IMR-90 (cell line): ENCODE measurements around the gene SLC8A1. TPM values are rescaled to one million over a fixed set of nuclear protein-coding genes. Genes with fewer than 3 reads are reported as not detected.

Source experiments
- ATAC-seq: fragments of 200-7000 bp; cut with Tn5 transposase; 2 replicates; pipeline ENCODE4 v1.9.1; 2020; ENCODE audit warnings: low read depth, mild to moderate bottlenecking, moderate library complexity
- BruUV-seq: library from RNA; stranded (reverse); fragments of 400-500 nt; replicated peaks from 2 replicates; lab custom pipeline; 2021; lab: Mats Ljungman, UMichigan
- CTCF ChIA-PET: fragments of 300-600 bp; formaldehyde crosslinking; extraction: SDS; loops from one replicate; lab custom pipeline; 2021; ENCODE audit warnings: antibody characterized with exemption; lab: Yijun Ruan, JAX
- POLR2A ChIA-PET: fragments of 300-600 bp; sonication (Branson Sonifier 250); formaldehyde crosslinking; loops from one replicate; lab custom pipeline; 2022; ENCODE audit warnings: antibody characterized with exemption; ENCODE audit not compliant: unreplicated experiment; lab: Charles Lee
- DNase-seq: peaks from one replicate; pipeline ENCODE4 v3.0.0; 2013
- H2AFZ ChIP-seq: replicated peaks from 2 replicates; pipeline ENCODE3; 2013; ENCODE audit warnings: low read length, mild to moderate bottlenecking; ENCODE audit not compliant: poor library complexity
- H2AK5ac ChIP-seq: 2 replicates; pipeline ENCODE4 v1.6.1; 2013; ENCODE audit warnings: low read depth, low read length, inconsistent platforms
- H2AK9ac ChIP-seq: replicated peaks from 2 replicates; pipeline ENCODE3; 2013; ENCODE audit warnings: mild to moderate bottlenecking, low read depth, low read length, moderate library complexity; ENCODE audit not compliant: poor library complexity
- H2BK120ac ChIP-seq: 2 replicates; pipeline ENCODE4 v1.6.1; 2013; ENCODE audit warnings: low read depth, low read length, inconsistent platforms
- H2BK15ac ChIP-seq: 3 replicates; pipeline ENCODE4 v1.6.1; 2013; ENCODE audit warnings: low read depth, low read length, inconsistent platforms
- H2BK20ac ChIP-seq: 2 replicates; pipeline ENCODE4 v1.6.1; 2013; ENCODE audit warnings: low read depth, mild to moderate bottlenecking, inconsistent platforms, low read length, moderate library complexity
- H2BK5ac ChIP-seq: 2 replicates; pipeline ENCODE4 v1.6.1; 2013; ENCODE audit warnings: mild to moderate bottlenecking, low read depth, low read length, inconsistent platforms; ENCODE audit not compliant: poor library complexity, severe bottlenecking
- H3K14ac ChIP-seq: replicated peaks from 2 replicates; pipeline ENCODE4 v1.6.1; 2013; ENCODE audit warnings: low read depth, low read length, inconsistent platforms
- H3K18ac ChIP-seq: 2 replicates; pipeline ENCODE4 v1.6.1; 2013; ENCODE audit warnings: low read depth, low read length, control low read depth
- H3K23ac ChIP-seq: 2 replicates; pipeline ENCODE4 v1.6.1; 2013; ENCODE audit warnings: low read depth, low read length, inconsistent platforms
- H3K27ac ChIP-seq: 2 replicates; pipeline ENCODE4 v1.5.1; 2013; ENCODE audit warnings: mild to moderate bottlenecking, control low read depth, low read length; ENCODE audit not compliant: insufficient read depth
- H3K27me3 ChIP-seq: 2 replicates; pipeline ENCODE4 v1.6.1; 2013; ENCODE audit warnings: low read length; ENCODE audit not compliant: control insufficient read depth, insufficient read depth
- H3K36me3 ChIP-seq: 2 replicates; pipeline ENCODE4 v1.6.1; 2013; ENCODE audit warnings: low read length, mixed read lengths; ENCODE audit not compliant: control insufficient read depth, insufficient read depth
- H3K4ac ChIP-seq: 2 replicates; pipeline ENCODE4 v1.6.1; 2013; ENCODE audit warnings: low read depth, low read length, inconsistent platforms
- H3K4me1 ChIP-seq: 2 replicates; pipeline ENCODE4 v1.6.1; 2013; ENCODE audit warnings: low read length, mixed read lengths; ENCODE audit not compliant: control insufficient read depth, insufficient read depth
- H3K4me2 ChIP-seq: 2 replicates; pipeline ENCODE4 v1.6.1; 2013; ENCODE audit warnings: low read depth, mild to moderate bottlenecking, control low read depth, low read length, moderate library complexity
- H3K4me3 ChIP-seq: 2 replicates; pipeline ENCODE4 v1.5.1; 2013; ENCODE audit warnings: low read depth, mild to moderate bottlenecking, control low read depth, low read length, moderate library complexity; ENCODE audit not compliant: insufficient read depth
- H3K56ac ChIP-seq: 2 replicates; pipeline ENCODE4 v1.6.1; 2013; ENCODE audit warnings: low read length, inconsistent platforms; ENCODE audit not compliant: insufficient read depth; ENCODE audit errors: extremely low read depth
- H3K79me1 ChIP-seq, 2 experiments: 2 replicates each; pipeline ENCODE4 v1.6.1; 2013; ENCODE audit warnings: low read length in 2 of 2, inconsistent platforms in 1 of 2, low read depth in 1 of 2
- H3K9ac ChIP-seq: 2 replicates; pipeline ENCODE4 v1.6.1; 2013; ENCODE audit warnings: low read depth, low read length, control low read depth
- H3K9me1 ChIP-seq: 2 replicates; pipeline ENCODE4 v1.6.1; 2013; ENCODE audit warnings: low read length, inconsistent platforms; ENCODE audit not compliant: insufficient read depth
- H3K9me3 ChIP-seq: 2 replicates; pipeline ENCODE4 v1.6.1; 2013; ENCODE audit warnings: low read length; ENCODE audit not compliant: control insufficient read depth, insufficient read depth
- H4K20me1 ChIP-seq: 2 replicates; pipeline ENCODE4 v1.6.1; 2013; ENCODE audit warnings: low read length, inconsistent platforms; ENCODE audit not compliant: insufficient read depth
- H4K5ac ChIP-seq: 2 replicates; pipeline ENCODE4 v1.6.1; 2013; ENCODE audit warnings: mild to moderate bottlenecking, low read depth, low read length, control low read depth
- H4K8ac ChIP-seq, 2 experiments: 2 replicates each; pipeline ENCODE4 v1.6.1; 2013; ENCODE audit warnings: low read depth in 2 of 2, low read length in 2 of 2, control low read depth in 1 of 2, inconsistent platforms in 1 of 2
- H4K91ac ChIP-seq: 2 replicates; pipeline ENCODE4 v1.6.1; 2013; ENCODE audit warnings: low read depth, low read length, inconsistent platforms; ENCODE audit not compliant: insufficient read depth
- BHLHE40 ChIP-seq: fragments of 150-350 bp; IDR thresholded peaks from 2 replicates; pipeline ENCODE4 v1.6.1; 2016; ENCODE audit warnings: mild to moderate bottlenecking, low read depth, low read length
- CEBPB ChIP-seq: IDR thresholded peaks from 2 replicates; pipeline ENCODE4 v1.6.1; 2012; ENCODE audit warnings: low read depth, low read length, improper control_type of control experiment
- CHD1 ChIP-seq: IDR thresholded peaks from 2 replicates; pipeline ENCODE4 v1.6.1; 2012; ENCODE audit warnings: low read depth, low read length, improper control_type of control experiment
- FOS ChIP-seq: fragments of 150-350 bp; IDR thresholded peaks from 2 replicates; pipeline ENCODE4 v1.6.1; 2016; ENCODE audit warnings: low read depth, low read length
- MAFK ChIP-seq: IDR thresholded peaks from 2 replicates; pipeline ENCODE4 v1.6.1; 2012; ENCODE audit warnings: low read depth, low read length, improper control_type of control experiment
- MAZ ChIP-seq: IDR thresholded peaks from 2 replicates; pipeline ENCODE4 v1.6.1; 2012; ENCODE audit warnings: low read depth, mild to moderate bottlenecking, low read length, improper control_type of control experiment, moderate library complexity, borderline replicate concordance
- MXI1 ChIP-seq: IDR thresholded peaks from 2 replicates; pipeline ENCODE4 v1.6.1; 2012; ENCODE audit warnings: low read depth, mild to moderate bottlenecking, low read length, moderate library complexity, borderline replicate concordance
- NFE2L2 ChIP-seq: fragments of 150-350 bp; IDR thresholded peaks from 2 replicates; pipeline ENCODE4 v1.6.1; 2016; ENCODE audit warnings: low read depth, mild to moderate bottlenecking, low read length
- POLR2A ChIP-seq: IDR thresholded peaks from 2 replicates; pipeline ENCODE4 v1.6.1; 2012; ENCODE audit warnings: mild to moderate bottlenecking, low read depth, low read length
- RAD21 ChIP-seq: IDR thresholded peaks from 2 replicates; pipeline ENCODE4 v1.6.1; 2012; ENCODE audit warnings: low read length, improper control_type of control experiment
- RCOR1 ChIP-seq: IDR thresholded peaks from 2 replicates; pipeline ENCODE4 v1.6.1; 2012; ENCODE audit warnings: mild to moderate bottlenecking, low read length, improper control_type of control experiment; ENCODE audit not compliant: insufficient replicate concordance
- RFX5 ChIP-seq: IDR thresholded peaks from 2 replicates; pipeline ENCODE4 v1.8.0; 2012; ENCODE audit warnings: low read depth, mild to moderate bottlenecking, low read length, moderate library complexity
- SMC3 ChIP-seq: fragments of 150-350 bp; IDR thresholded peaks from 2 replicates; pipeline ENCODE4 v1.6.1; 2016; ENCODE audit warnings: low read depth, mild to moderate bottlenecking, antibody characterized with exemption, low read length, moderate library complexity
- USF2 ChIP-seq: fragments of 150-350 bp; IDR thresholded peaks from 2 replicates; pipeline ENCODE4 v1.6.1; 2017; ENCODE audit warnings: mild to moderate bottlenecking, antibody characterized with exemption, low read length, low read depth
- dilution Hi-C: fragments of 300-500 bp; cut with HindIII; formaldehyde crosslinking; loops from one replicate; pipeline ENCODE4 v1.14.3; 2018; ENCODE audit warnings: low sequenced_read_pairs; ENCODE audit not compliant: unreplicated experiment
- in situ Hi-C: fragments of 300-500 bp; cut with MboI; formaldehyde crosslinking; loops from 3 replicates; pipeline ENCODE4 v1.14.3; 2019; ENCODE audit warnings: low sequenced_read_pairs, inconsistent platforms, mixed read lengths
- intact Hi-C: fragments of 100-400 bp; cut with micrococcal nuclease; formaldehyde crosslinking; loops from 2 replicates; pipeline ENCODE4 v1.10.0; 2022
- polyA plus RNA-seq, 3 experiments: library from polyadenylated mRNA; depleted of rRNA; stranded (reverse); fragments of >200 nt; gene quantifications; 2 replicates each; pipeline ENCODE4 v1.2.3, GENCODE V29; 2012; ENCODE audit warnings: low replicate concordance in 1 of 3
- total RNA-seq: library from RNA; depleted of rRNA; stranded (reverse); fragments of >200 nt; gene quantifications from 2 replicates; pipeline ENCODE4 v1.2.3, GENCODE V29; 2012
- TF ChIP-seq, protein P1 (sequence below): conservative IDR thresholded peaks from 2 replicates; pipeline ENCODE4 v1.5.1; 2012; ENCODE audit warnings: mild to moderate bottlenecking, low read depth, low read length, improper control_type of control experiment
- TF ChIP-seq, protein P2 (sequence below): fragments of 150-350 bp; IDR thresholded peaks from 2 replicates; pipeline ENCODE4 v1.6.1; 2016; ENCODE audit warnings: low read depth, mild to moderate bottlenecking, low read length, moderate library complexity, borderline replicate concordance

Gene SLC8A1
- total and polyA plus RNA-seq, 2 of the 4 experiments (the other 2 are of a cell fraction), result 7.7 to 57.0 TPM

DNA sequence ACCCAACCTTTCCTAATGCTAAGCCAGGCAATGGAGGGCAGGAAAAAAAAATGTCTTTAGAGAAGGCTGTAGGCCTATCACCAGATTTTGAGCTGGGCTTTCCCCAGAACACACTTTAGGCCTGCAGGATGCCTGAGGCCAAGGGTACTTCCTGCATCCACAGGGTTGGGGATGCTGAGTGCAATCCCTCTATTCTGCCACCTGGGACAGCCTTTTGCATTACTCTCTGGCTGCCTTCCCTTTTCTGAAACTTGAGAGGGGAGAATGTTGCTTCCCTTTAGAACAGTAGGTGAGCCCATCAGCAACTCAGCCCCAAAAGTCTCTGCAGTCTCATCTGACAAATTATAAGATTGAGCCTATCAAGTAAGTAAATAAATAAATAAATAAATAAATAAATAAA, 195.2 kb downstream of the SLC8A1 start:
- intact Hi-C loops (no loop called here), dilution Hi-C loops (no loop called here), in situ Hi-C loops (no loop called here)
- Histone ChIP-seq H3K56ac (no peak overlapping the region), H2BK15ac (no peak overlapping the region), H3K18ac (no peak overlapping the region), H3K23ac (no peak overlapping the region), H3K36me3 (0 out of 2 replicates have a peak, but pooled peaks cover 1% of the 10 kb centered on the region), H3K27ac (no peak overlapping the region), H3K4me1 (peaks cover 6% of the 10 kb centered on the region), H3K27me3 (no peaks in the 10 kb centered on the region), H3K4me3 (no peak overlapping the region), H2AK9ac (no peak overlapping the region), H3K14ac (no peak overlapping the region), H4K5ac (no peak overlapping the region), H2BK5ac (no peak overlapping the region), H2BK120ac (no peak overlapping the region), H3K79me1 (peaks cover 4 to 5% of the 10 kb centered on the region in 2 experiments; a peak in 2 of 4 replicates), H2AK5ac (no peak overlapping the region), H3K9me1 (no peaks in the 10 kb centered on the region), H3K4ac (no peak overlapping the region), H3K4me2 (no peak overlapping the region), H3K9ac (no peak overlapping the region), H4K8ac (no peak overlapping the region), H3K9me3 (no peaks in the 10 kb centered on the region), H4K20me1 (no peaks in the 10 kb centered on the region), H2BK20ac (no peak overlapping the region), H2AFZ (no peak overlapping the region), H4K91ac (no peak overlapping the region)
- POLR2A ChIA-PET, result no interaction called here
- DNase-seq, result no peak
- ATAC-seq, result peak; percentile 48
- no TSS peak for BruUV-seq
- CTCF ChIA-PET, result interaction anchor here (0.6 to 0.7 kb wide), 4 partner anchors 19 to 493 kb away, joined by 3 to 4 read pairs (median 4); no protein-coding TSS in a partner anchor
- no peak for TF ChIP-seq USF2
- no peak for TF ChIP-seq NFE2L2
- TF ChIP-seq FOS, result no peak
- TF ChIP-seq POLR2A, result no peak
- TF ChIP-seq, protein P1, sequence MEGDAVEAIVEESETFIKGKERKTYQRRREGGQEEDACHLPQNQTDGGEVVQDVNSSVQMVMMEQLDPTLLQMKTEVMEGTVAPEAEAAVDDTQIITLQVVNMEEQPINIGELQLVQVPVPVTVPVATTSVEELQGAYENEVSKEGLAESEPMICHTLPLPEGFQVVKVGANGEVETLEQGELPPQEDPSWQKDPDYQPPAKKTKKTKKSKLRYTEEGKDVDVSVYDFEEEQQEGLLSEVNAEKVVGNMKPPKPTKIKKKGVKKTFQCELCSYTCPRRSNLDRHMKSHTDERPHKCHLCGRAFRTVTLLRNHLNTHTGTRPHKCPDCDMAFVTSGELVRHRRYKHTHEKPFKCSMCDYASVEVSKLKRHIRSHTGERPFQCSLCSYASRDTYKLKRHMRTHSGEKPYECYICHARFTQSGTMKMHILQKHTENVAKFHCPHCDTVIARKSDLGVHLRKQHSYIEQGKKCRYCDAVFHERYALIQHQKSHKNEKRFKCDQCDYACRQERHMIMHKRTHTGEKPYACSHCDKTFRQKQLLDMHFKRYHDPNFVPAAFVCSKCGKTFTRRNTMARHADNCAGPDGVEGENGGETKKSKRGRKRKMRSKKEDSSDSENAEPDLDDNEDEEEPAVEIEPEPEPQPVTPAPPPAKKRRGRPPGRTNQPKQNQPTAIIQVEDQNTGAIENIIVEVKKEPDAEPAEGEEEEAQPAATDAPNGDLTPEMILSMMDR, result peak; percentile 21; the same call in 1 of the 2 replicates
- no peak for TF ChIP-seq SMC3
- no peak for TF ChIP-seq MXI1
- TF ChIP-seq MAFK, result no peak
- peak; percentile 23 for TF ChIP-seq RAD21
- no peak for TF ChIP-seq CHD1
- no peak for TF ChIP-seq CEBPB
- no peak for TF ChIP-seq MAZ
- TF ChIP-seq RCOR1, result no peak
- TF ChIP-seq, protein P2, sequence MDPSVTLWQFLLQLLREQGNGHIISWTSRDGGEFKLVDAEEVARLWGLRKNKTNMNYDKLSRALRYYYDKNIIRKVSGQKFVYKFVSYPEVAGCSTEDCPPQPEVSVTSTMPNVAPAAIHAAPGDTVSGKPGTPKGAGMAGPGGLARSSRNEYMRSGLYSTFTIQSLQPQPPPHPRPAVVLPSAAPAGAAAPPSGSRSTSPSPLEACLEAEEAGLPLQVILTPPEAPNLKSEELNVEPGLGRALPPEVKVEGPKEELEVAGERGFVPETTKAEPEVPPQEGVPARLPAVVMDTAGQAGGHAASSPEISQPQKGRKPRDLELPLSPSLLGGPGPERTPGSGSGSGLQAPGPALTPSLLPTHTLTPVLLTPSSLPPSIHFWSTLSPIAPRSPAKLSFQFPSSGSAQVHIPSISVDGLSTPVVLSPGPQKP, result no peak
- no peak for TF ChIP-seq BHLHE40
- no peak for TF ChIP-seq RFX5
